Measurements from ENCODE around the gene DENND6B. TPM values are rescaled to one million over a fixed set of nuclear protein-coding genes. Genes with fewer than 3 reads are reported as not detected.
"Not testable (repeated sequence)": the region's sequence is repeated elsewhere in the genome, so short reads cannot be mapped to it uniquely, and the experiment has no call there.

DENND6B gene
- total RNA-seq, 1 donor from 2014 or later: 32.1 TPM

GRCh38 chr22:50274771-50275170 lies 52.0 kb downstream of the DENND6B start:
- H3K27ac Mint-ChIP-seq (ENCODE audit: unreplicated experiment): peak overlapping the region; percentile 55
- no peak overlapping the region for H3K4me3 Mint-ChIP-seq (ENCODE audit: unreplicated experiment)
- H3K27me3 Mint-ChIP-seq (ENCODE audit: unreplicated experiment): peaks cover 6% of the 10 kb centered on the region
- H3K36me3 Mint-ChIP-seq (ENCODE audit: unreplicated experiment): no peaks in the 10 kb centered on the region
- H3K4me1 Mint-ChIP-seq (ENCODE audit: low read depth, unreplicated experiment): peaks cover 11% of the 10 kb centered on the region
- peaks cover 5% of the 10 kb centered on the region for H3K9me3 Mint-ChIP-seq (ENCODE audit: unreplicated experiment)
- no peak for DNase-seq
- TF ChIP-seq CTCF (IDR thresholded peaks at IDR 0.05; ENCODE audit: partially characterized antibody, unreplicated experiment): no peak

GRCh38 chr22:50274311-50274710 lies 52.5 kb downstream of the DENND6B start:
- Mint-ChIP-seq H3K27me3 (ENCODE audit: unreplicated experiment) (peaks cover 6% of the 10 kb centered on the region), H3K9me3 (ENCODE audit: unreplicated experiment) (peaks cover 5% of the 10 kb centered on the region), H3K36me3 (ENCODE audit: unreplicated experiment) (no peaks in the 10 kb centered on the region), H3K4me1 (ENCODE audit: low read depth, unreplicated experiment) (peaks cover 11% of the 10 kb centered on the region), H3K27ac (ENCODE audit: unreplicated experiment) (peak overlapping the region; percentile 50), H3K4me3 (ENCODE audit: unreplicated experiment) (peak overlapping the region; percentile 71)
- peak; percentile 62 for DNase-seq
- no peak for TF ChIP-seq CTCF (IDR thresholded peaks at IDR 0.05; ENCODE audit: partially characterized antibody, unreplicated experiment)

- not testable (repeated sequence) for H3K36me3 Mint-ChIP-seq (ENCODE audit: unreplicated experiment); DNase-seq; H3K9me3 Mint-ChIP-seq (ENCODE audit: unreplicated experiment); H3K27me3 Mint-ChIP-seq (ENCODE audit: unreplicated experiment)
- Mint-ChIP-seq H3K27ac (ENCODE audit: unreplicated experiment) (peak overlapping the region; percentile 50), H3K4me1 (ENCODE audit: low read depth, unreplicated experiment) (peaks cover 11% of the 10 kb centered on the region), H3K4me3 (ENCODE audit: unreplicated experiment) (peak overlapping the region; percentile 71)
These were observed 53.0 kb downstream of the DENND6B start for GRCh38 chr22:50273781-50274180.

GRCh38 chr22:50273352-50273751 lies 53.5 kb downstream of the DENND6B start:
- Mint-ChIP-seq H3K27ac (ENCODE audit: unreplicated experiment) (peak overlapping the region; percentile 50), H3K4me1 (ENCODE audit: low read depth, unreplicated experiment) (peaks cover 13% of the 10 kb centered on the region), H3K4me3 (ENCODE audit: unreplicated experiment) (peak overlapping the region; percentile 71)
- H3K27me3 Mint-ChIP-seq (ENCODE audit: unreplicated experiment); H3K9me3 Mint-ChIP-seq (ENCODE audit: unreplicated experiment); DNase-seq; H3K36me3 Mint-ChIP-seq (ENCODE audit: unreplicated experiment): not testable (repeated sequence)

- peak overlapping the region; percentile 89 for H3K27ac Mint-ChIP-seq (ENCODE audit: unreplicated experiment)
- peak overlapping the region; percentile 63 for H3K4me3 Mint-ChIP-seq (ENCODE audit: unreplicated experiment)
- TF ChIP-seq CTCF (IDR thresholded peaks at IDR 0.05; ENCODE audit: partially characterized antibody, unreplicated experiment): no peak
These were observed 54.6 kb downstream of the DENND6B start for GRCh38 chr22:50272044-50272802.

GRCh38 chr22:50271519-50271970 lies 55.3 kb downstream of the DENND6B start:
- no peak for TF ChIP-seq CTCF (IDR thresholded peaks at IDR 0.05; ENCODE audit: partially characterized antibody, unreplicated experiment)
- Mint-ChIP-seq H3K4me3 (ENCODE audit: unreplicated experiment) (no peak overlapping the region), H3K27me3 (ENCODE audit: unreplicated experiment) (peaks cover 4% of the 10 kb centered on the region), H3K27ac (ENCODE audit: unreplicated experiment) (no peak overlapping the region), H3K4me1 (ENCODE audit: low read depth, unreplicated experiment) (peaks cover 13% of the 10 kb centered on the region), H3K36me3 (ENCODE audit: unreplicated experiment) (no peaks in the 10 kb centered on the region), H3K9me3 (ENCODE audit: unreplicated experiment) (peaks cover 4% of the 10 kb centered on the region)
- peak; percentile 92 for DNase-seq

More at GRCh38 chr22:50272044-50272802, 54.6 kb downstream of the DENND6B start:
- Mint-ChIP-seq H3K36me3 (ENCODE audit: unreplicated experiment) (no peaks in the 10 kb centered on the region), H3K27me3 (ENCODE audit: unreplicated experiment) (peaks cover 4% of the 10 kb centered on the region), H3K4me1 (ENCODE audit: low read depth, unreplicated experiment) (peaks cover 13% of the 10 kb centered on the region), H3K9me3 (ENCODE audit: unreplicated experiment) (peaks cover 4% of the 10 kb centered on the region)
- peak; percentile 61 for DNase-seq
